Measurements from ENCODE around the gene LRRC43.
"Not testable (repeated sequence)": the region's sequence is repeated elsewhere in the genome, so short reads cannot be mapped to it uniquely, and the experiment has no call there.

The LRRC43 gene

GRCh38 chr12:122155705-122156104 lies 27.2 kb upstream of the LRRC43 start:
- DNase-seq (ENCODE audit: low read depth in 1 of 2, low spot score in 1 of 2), result no peak

- DNase-seq (ENCODE audit: low read depth in 1 of 2, low spot score in 1 of 2), result no peak
These were observed 24.1 kb upstream of the LRRC43 start for GRCh38 chr12:122158700-122159285.

- DNase-seq (ENCODE audit: low read depth in 1 of 2, low spot score in 1 of 2), result no peak
These were observed 23.0 kb upstream of the LRRC43 start for GRCh38 chr12:122159882-122160281.

- DNase-seq (ENCODE audit: low read depth in 1 of 2, low spot score in 1 of 2), result no peak
These were observed 22.2 kb upstream of the LRRC43 start for GRCh38 chr12:122160761-122161160.

- DNase-seq (ENCODE audit: low read depth in 1 of 2, low spot score in 1 of 2), result no peak
These were observed 21.2 kb upstream of the LRRC43 start for GRCh38 chr12:122161682-122162081.

- no peak for DNase-seq (ENCODE audit: low read depth in 1 of 2, low spot score in 1 of 2)
These were observed 19.9 kb upstream of the LRRC43 start for GRCh38 chr12:122162976-122163375.

GRCh38 chr12:122166422-122167349 lies 16.2 kb upstream of the LRRC43 start:
- no peak for DNase-seq (ENCODE audit: low read depth in 1 of 2, low spot score in 1 of 2)

- no peak for DNase-seq (ENCODE audit: low read depth in 1 of 2, low spot score in 1 of 2)
These were observed 15.5 kb upstream of the LRRC43 start for GRCh38 chr12:122167356-122167925.

- DNase-seq (ENCODE audit: low read depth in 1 of 2, low spot score in 1 of 2), result no peak
These were observed 14.4 kb upstream of the LRRC43 start for GRCh38 chr12:122168492-122168891.

- DNase-seq (ENCODE audit: low read depth in 1 of 2, low spot score in 1 of 2), result no peak
These were observed 11.5 kb upstream of the LRRC43 start for GRCh38 chr12:122171399-122171798.

- DNase-seq (ENCODE audit: low read depth in 1 of 2, low spot score in 1 of 2), result no peak
These were observed 10.5 kb upstream of the LRRC43 start for GRCh38 chr12:122172262-122172939.

GRCh38 chr12:122174155-122174845 lies 8.6 kb upstream of the LRRC43 start, which contains the start of gene IL31:
Gene IL31 (minus strand): TSS chr12:122174221. CDS start chr12:122174172, 49 bp downstream.
- DNase-seq (ENCODE audit: low read depth in 1 of 2, low spot score in 1 of 2), result no peak

- not testable (repeated sequence) for DNase-seq (ENCODE audit: low read depth in 1 of 2, low spot score in 1 of 2)
These were observed 6.5 kb upstream of the LRRC43 start for GRCh38 chr12:122176473-122176872.

- no peak for DNase-seq (ENCODE audit: low read depth in 1 of 2, low spot score in 1 of 2)
These were observed 641 bp downstream of the LRRC43 start for GRCh38 chr12:122183588-122183940.

- no peak for DNase-seq (ENCODE audit: low read depth in 1 of 2, low spot score in 1 of 2)
These were observed 1.6 kb downstream of the LRRC43 start for GRCh38 chr12:122184517-122184916.

GRCh38 chr12:122185079-122185478 lies 2.2 kb downstream of the LRRC43 start:
- no peak for DNase-seq (ENCODE audit: low read depth in 1 of 2, low spot score in 1 of 2)

- no peak for DNase-seq (ENCODE audit: low read depth in 1 of 2, low spot score in 1 of 2)
These were observed 2.7 kb downstream of the LRRC43 start for GRCh38 chr12:122185494-122186082.

- no peak for DNase-seq (ENCODE audit: low read depth in 1 of 2, low spot score in 1 of 2)
These were observed 4.5 kb downstream of the LRRC43 start for GRCh38 chr12:122187466-122187865.

- no peak for DNase-seq (ENCODE audit: low read depth in 1 of 2, low spot score in 1 of 2)
These were observed 6.9 kb downstream of the LRRC43 start for GRCh38 chr12:122189626-122190475.
